ENCODE data around the gene UBE2H. TPM values are rescaled to one million over a fixed set of nuclear protein-coding genes. Genes with fewer than 3 reads are reported as not detected.

Gene UBE2H
- total and polyA plus RNA-seq, 8 donors = 19.2 to 150 (median 49.0) TPM

DNA sequence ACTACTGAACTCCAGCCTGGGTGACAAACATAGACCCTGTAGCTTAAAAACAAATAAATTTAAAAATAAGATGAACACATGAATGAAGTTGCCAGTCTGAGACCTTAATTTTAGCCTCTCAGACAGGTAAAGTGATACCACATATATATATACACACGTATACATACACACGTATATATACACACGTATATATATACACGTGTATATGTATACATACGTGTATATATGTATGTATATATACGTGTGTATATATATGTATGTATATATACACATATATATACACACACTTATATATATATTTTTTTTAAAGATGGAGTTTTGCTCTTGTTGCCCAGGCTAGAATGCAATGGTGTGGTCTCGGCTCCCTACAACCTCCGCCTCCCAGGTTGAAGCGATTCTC, 62.7 kb downstream of the UBE2H start:
- intact Hi-C loops (cut with DNase I; ENCODE audit: low total_unique reads) = no loop called here
- no peak overlapping the region for H3K4me3 ChIP-seq
- WGBS, 5 donors = 88 to 93% (median 90%) methylated on average over 9 of the region's 9 CpGs
- no peak for TF ChIP-seq POLR2AphosphoS5 (IDR thresholded peaks at IDR 0.05)
- TF ChIP-seq EP300 (IDR thresholded peaks at IDR 0.05) = no peak
- H3K27me3 ChIP-seq = no peaks in the 10 kb centered on the region
- DNase-seq = no peak
- H3K27ac ChIP-seq = peak overlapping the region in 3 of 5 donors; percentile 27 to 34 (median 29)
- peaks cover 0 to 8% (median 4%) of the 10 kb centered on the region in 4 donors for H3K36me3 ChIP-seq
- no peaks in the 10 kb centered on the region for H3K9me3 ChIP-seq
- H3K4me1 ChIP-seq = peaks cover 4 to 68% (median 41%) of the 10 kb centered on the region in 4 donors

- no peak overlapping the region for H3K4me3 ChIP-seq
- WGBS, 5 donors = 32 to 53% (median 40%) methylated on average over 5 of the region's 5 CpGs
- peak overlapping the region in 4 of 5 donors; percentile 27 to 52 (median 31) for H3K27ac ChIP-seq
These were observed 63.5 kb downstream of the UBE2H start for GRCh38 chr7:129889133-129889844.

GRCh38 chr7:129887865-129888264, 64.9 kb downstream of the UBE2H start:
- Histone ChIP-seq H3K9me3 (no peaks in the 10 kb centered on the region), H3K4me3 (no peak overlapping the region), H3K27me3 (no peaks in the 10 kb centered on the region), H3K36me3 (peaks cover 0 to 18% (median 13%) of the 10 kb centered on the region in 4 donors), H3K4me1 (peaks cover 0 to 49% (median 26%) of the 10 kb centered on the region in 4 donors), H3K27ac (no peak overlapping the region)
- 83 to 98% (median 92%) methylated on average over 1 of the region's 1 CpG for WGBS, 5 donors
- TF ChIP-seq EP300 (IDR thresholded peaks at IDR 0.05) (no peak), POLR2A (IDR thresholded peaks at IDR 0.05) (no peak), POLR2AphosphoS5 (IDR thresholded peaks at IDR 0.05) (no peak), CTCF (IDR thresholded peaks at IDR 0.05) (no peak)
- no peak for DNase-seq
- intact Hi-C loops (cut with DNase I; ENCODE audit: low total_unique reads) = no loop called here

More at GRCh38 chr7:129889133-129889844, 63.5 kb downstream of the UBE2H start:
- no peaks in the 10 kb centered on the region for H3K9me3 ChIP-seq
- H3K36me3 ChIP-seq = peaks cover 0 to 12% (median 10%) of the 10 kb centered on the region in 4 donors
- peaks cover 4 to 63% (median 39%) of the 10 kb centered on the region in 4 donors for H3K4me1 ChIP-seq
- intact Hi-C loops (cut with DNase I; ENCODE audit: low total_unique reads) = no loop called here
- no peaks in the 10 kb centered on the region for H3K27me3 ChIP-seq
- TF ChIP-seq CTCF (IDR thresholded peaks at IDR 0.05) = no peak
- DNase-seq = peak in 1 of 2 donors; percentile 43

GRCh38 chr7:129886818-129887186, 66.0 kb downstream of the UBE2H start:
- Histone ChIP-seq H3K4me3 (no peak overlapping the region), H3K4me1 (peaks cover 0 to 43% (median 30%) of the 10 kb centered on the region in 4 donors), H3K9me3 (no peaks in the 10 kb centered on the region), H3K27me3 (no peaks in the 10 kb centered on the region), H3K27ac (no peak overlapping the region), H3K36me3 (peaks cover 0 to 18% (median 13%) of the 10 kb centered on the region in 4 donors)
- DNase-seq = no peak
- 77 to 84% (median 82%) methylated on average over 3 of the region's 3 CpGs for WGBS, 5 donors
- TF ChIP-seq POLR2A (IDR thresholded peaks at IDR 0.05) = no peak
- TF ChIP-seq EP300 (IDR thresholded peaks at IDR 0.05) = no peak
- no peak for TF ChIP-seq POLR2AphosphoS5 (IDR thresholded peaks at IDR 0.05)
- no peak for TF ChIP-seq CTCF (IDR thresholded peaks at IDR 0.05)
- intact Hi-C loops (cut with DNase I; ENCODE audit: low total_unique reads) = no loop called here

Data from stomach (tissue), 9 donors.